Measurements from ENCODE around the gene C16orf54.
"Not testable (repeated sequence)": the region's sequence is repeated elsewhere in the genome, so short reads cannot be mapped to it uniquely, and the experiment has no call there.

C16orf54 gene

DNA sequence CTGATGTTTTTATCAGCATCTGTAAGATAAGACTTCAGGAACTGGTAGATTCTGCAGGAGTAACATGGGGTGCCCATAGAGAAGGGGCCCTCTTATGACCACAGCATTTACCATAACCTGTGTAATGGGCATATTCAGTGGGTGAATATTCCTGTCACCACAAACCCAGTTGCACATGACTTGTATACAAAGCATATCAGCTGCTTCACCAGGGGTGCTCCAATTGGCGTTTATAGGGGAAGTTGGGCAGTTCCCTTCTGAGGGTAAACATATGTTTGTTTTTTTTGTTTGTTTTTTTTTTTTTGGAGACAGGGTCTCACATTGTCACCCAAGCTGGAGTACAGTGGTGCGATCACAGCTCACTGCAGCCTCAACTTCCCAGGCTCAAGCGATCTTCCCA, 20.8 kb upstream of the C16orf54 start:
- no peak for DNase-seq

GRCh38 chr16:29765167-29766032, 19.6 kb upstream of the C16orf54 start:
- DNase-seq, result no peak

GRCh38 chr16:29763326-29763725, 17.5 kb upstream of the C16orf54 start:
- DNase-seq, result no peak

GRCh38 chr16:29761882-29762281, 16.1 kb upstream of the C16orf54 start:
- DNase-seq, result no peak

DNA sequence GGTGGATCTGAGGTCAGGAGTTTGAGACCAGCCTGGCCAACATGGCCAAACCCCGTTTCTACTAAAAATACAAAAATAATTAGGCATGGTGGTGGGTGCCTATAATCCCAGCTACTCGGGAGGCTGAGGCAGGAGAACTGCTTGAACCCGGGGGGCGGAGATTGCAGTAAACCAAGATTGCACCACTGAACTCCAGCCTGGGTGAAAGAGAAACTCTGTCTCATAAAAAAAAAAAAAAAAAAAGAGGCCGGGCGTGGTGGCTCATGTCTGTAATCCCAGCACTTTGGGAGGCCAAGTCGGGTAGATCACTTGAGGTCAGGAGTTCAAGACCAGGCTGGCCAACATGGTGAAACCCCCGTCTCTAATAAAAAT, 15.5 kb upstream of the C16orf54 start:
- not testable (repeated sequence) for DNase-seq

DNA sequence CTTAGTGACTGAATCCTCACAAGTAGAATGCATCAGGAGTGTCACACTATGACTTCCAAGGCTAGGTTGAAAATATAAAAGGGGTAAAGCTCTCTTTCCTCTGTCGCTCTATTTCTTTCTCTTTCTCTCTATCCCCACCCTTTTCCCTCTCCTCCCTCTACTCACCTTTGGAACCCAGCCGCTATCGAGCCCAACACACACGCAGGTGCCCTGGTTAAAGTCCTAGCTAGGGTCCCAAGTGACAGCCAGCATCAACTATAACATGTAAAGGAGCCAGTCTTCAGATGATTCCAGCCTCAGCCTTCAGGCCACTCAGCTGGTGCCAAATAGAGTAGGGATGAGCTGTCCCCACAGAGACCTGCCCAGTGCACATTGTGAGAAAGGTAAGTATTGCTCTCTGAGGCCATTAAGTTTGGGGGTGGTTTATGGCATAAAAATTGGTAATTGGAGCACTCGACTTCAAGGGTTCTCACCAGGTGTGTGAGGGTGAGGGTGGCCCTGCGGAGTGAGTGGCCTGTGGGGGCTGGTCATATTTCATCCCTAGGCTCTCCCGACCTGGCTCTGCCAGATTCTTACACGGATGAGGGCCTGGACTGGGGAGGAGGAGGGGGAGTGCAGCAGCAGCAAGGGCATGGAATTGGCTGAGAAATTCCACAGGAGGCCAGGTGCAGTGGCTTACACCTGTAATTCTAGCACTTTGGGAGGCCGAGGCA, 14.9 kb upstream of the C16orf54 start:
- no peak for DNase-seq

DNA sequence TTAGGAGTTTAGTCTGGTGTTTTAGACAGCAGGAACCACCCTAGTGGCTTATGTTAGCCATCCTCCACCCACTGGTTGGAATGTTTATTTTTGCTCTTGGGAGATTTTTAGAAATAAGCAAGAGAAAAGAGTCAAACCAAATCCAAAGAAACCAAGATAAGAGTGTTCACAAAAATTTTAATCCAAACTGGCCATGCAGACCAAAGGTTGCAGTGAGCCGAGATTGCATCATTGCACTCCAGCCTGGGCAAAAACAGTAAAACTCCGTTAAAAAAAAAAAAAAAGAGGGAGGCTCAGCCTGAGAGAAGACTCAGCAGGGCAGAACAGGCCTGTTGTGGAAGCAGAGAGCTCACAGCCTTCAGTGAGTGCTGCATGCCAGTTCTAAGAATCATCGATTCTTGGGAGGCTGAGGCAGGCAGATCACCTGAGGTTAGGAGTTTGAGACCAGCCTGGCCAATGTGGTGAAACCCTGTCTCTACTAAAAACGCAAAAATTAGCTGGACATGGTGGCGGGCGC, 12.2 kb upstream of the C16orf54 start:
- DNase-seq, result no peak

- DNase-seq, result not testable (repeated sequence)
Observed at GRCh38 chr16:29757086-29757485, 11.3 kb upstream of the C16orf54 start.

GRCh38 chr16:29756654-29757053, 10.9 kb upstream of the C16orf54 start:
- DNase-seq, result peak; percentile 20

- no peak for DNase-seq
Observed at GRCh38 chr16:29753516-29753915, 7.7 kb upstream of the C16orf54 start.

DNA sequence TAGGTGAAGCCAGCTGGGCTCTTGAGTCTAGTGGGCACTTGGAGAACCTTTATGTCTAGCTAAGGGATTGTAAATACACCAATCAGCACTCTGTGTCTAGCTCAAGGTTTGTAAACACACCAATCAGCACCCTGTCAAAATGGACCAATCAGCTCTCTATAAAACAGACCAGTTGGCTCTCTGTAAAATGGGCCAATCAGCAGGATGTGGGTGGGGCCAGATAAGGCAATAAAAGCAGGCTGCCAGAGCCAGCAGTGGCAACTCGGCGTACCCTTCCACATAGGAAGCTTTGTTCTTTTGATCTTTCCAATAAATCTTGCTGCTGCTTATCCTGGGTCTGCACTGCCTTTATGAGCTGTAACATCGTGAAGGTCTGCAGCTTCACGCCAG, 3.0 kb upstream of the C16orf54 start:
- not testable (repeated sequence) for DNase-seq

DNA sequence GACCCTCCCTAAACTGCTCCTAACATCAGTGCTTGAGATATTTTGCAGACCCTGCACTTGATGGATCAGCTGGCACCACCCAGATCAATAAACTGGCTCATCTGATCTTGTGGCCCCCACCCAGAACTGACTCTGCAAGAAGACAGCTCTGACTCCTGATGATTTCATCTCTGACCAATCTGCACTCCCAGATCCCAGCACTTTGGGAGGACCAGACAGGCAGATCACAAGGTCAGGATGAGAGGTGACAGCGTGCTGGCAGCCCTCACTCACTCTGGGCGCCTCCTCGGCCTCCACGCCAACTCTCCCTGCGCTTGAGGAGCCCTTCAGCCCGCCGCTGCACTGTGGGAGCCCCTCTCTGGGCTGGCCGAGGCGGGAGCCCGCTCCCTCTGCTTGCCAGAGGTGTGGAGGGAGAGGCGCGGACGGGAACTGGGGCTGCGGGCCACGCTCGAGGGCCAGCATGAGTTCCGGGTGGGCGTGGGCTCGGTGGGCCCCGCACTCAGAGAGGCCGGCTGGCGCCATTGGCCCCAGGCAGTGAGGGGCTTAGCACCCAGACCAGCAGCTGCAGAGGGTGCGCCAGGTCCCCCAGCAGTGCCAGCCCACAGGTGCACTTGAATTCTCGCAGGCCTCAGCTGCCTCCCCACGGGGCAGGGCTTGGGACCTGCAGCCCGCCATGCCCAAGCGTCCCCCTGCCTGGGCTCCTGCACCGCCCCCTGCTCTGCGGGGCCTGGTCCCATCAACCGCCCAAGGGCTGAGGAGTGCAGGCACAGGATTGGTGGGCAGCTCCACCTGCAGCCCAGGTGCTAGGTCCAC, 2.4 kb upstream of the C16orf54 start:
- no peak for DNase-seq

GRCh38 chr16:29746518-29746917, 728 bp upstream of the C16orf54 start:
- DNase-seq, result not testable (repeated sequence)

- peak; percentile 66 for DNase-seq
Observed at GRCh38 chr16:29745121-29745852, 503 bp downstream of the C16orf54 start.

GRCh38 chr16:29744541-29745101, 1.2 kb downstream of the C16orf54 start:
- peak; percentile 28 for DNase-seq

DNA sequence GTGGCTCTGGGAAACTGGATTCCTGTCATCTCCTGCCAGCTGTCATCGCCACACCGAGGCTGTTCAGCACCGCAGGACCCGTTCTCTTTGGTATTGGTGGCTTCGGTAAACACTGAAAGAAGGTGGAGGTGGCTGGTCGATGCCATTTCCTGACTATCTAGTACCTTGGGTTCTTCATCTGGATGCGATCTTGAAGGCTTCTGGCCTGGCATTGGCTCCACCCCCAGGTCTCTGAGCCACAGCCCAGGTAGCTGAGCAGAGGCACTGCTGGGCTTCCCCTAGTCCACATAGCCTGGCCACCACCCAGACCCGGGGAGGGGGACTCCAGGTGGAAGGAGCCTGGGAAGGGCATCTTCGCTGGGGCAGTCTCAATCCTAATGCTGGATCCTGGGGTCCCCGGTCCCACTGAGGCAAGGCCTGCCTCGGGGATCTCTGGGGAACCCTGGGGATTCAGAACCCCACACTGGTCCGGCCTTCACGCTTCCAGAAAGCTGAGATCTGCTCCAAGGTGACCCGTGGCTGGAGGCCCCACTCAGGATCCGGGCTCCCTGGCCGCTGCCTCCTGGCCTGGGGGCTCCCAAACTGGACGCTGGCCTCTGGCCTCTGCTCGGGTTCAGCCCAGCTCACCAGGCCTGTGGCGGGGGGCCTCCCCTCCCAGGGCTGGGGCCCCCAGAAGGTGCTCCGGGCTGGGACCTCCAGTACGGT, 1.8 kb downstream of the C16orf54 start:
- peak; percentile 63 for DNase-seq

GRCh38 chr16:29743475-29743826, 2.3 kb downstream of the C16orf54 start:
- DNase-seq, result peak; percentile 20

- no peak for DNase-seq
Observed at GRCh38 chr16:29742683-29743275, 3.0 kb downstream of the C16orf54 start.

DNA sequence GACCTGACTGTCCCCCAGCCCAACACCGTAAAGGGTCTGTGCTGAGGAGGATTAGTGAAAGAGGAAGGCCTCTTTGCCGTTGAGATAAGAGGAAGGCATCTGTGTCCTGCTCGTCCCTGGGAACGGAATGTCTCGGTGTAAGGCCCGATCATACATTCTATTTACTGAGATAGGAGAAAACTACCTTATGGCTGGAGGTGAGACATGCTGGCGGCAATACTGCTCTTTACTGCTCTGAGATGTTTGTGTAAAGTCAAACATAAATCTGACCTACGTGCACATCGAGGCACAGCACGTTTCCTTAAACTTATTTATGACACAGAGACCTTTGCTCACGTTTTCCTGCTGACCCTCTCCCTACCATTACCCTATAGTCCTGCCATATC, 5.2 kb downstream of the C16orf54 start:
- not testable (repeated sequence) for DNase-seq

GRCh38 chr16:29739927-29740629, 5.7 kb downstream of the C16orf54 start:
- not testable (repeated sequence) for DNase-seq

All from CD4-positive, alpha-beta T cell treated with Interleukin-17A for 4 hours (primary cell).